Measurements from ENCODE around the gene TUSC2. TPM values are rescaled to one million over a fixed set of nuclear protein-coding genes. Genes with fewer than 3 reads are reported as not detected.

Gene TUSC2
- total RNA-seq, 2 donors from 2014 or later, result 12.9 to 31.6 TPM

GRCh38 chr3:50358355-50358910 lies 30.4 kb upstream of the TUSC2 start:
- intact Hi-C loops (cut with DNase I), result no loop called here
- TF ChIP-seq POLR2A (IDR thresholded peaks at IDR 0.05) (no peak), CTCF (IDR thresholded peaks at IDR 0.05) (no peak)
- DNase-seq, result no peak

GRCh38 chr3:50357481-50357880 lies 29.5 kb upstream of the TUSC2 start:
- H3K4me1 ChIP-seq, result peaks cover 36% of the 10 kb centered on the region
- H3K36me3 ChIP-seq (replicated peaks in 1 of 2; ENCODE audit: insufficient read depth in 1 of 2, low read depth in 2 of 2), result peaks cover 13 to 14% of the 10 kb centered on the region in 2 donors
- intact Hi-C loops (cut with DNase I), result no loop called here
- peak overlapping the region in 3 of 4 donors; percentile 4 to 88 (median 86) for H3K27ac ChIP-seq
- H3K4me3 ChIP-seq, result no peak overlapping the region
- WGBS, 2 donors, result 43 to 71% methylated on average over 1 of the region's 1 CpG
- no peak for TF ChIP-seq CTCF (IDR thresholded peaks at IDR 0.05)
- no peak for TF ChIP-seq POLR2A (IDR thresholded peaks at IDR 0.05)
- no peaks in the 10 kb centered on the region for H3K27me3 ChIP-seq
- H3K9me3 ChIP-seq, result no peaks in the 10 kb centered on the region
- ATAC-seq (no peak), DNase-seq (no peak)

More at GRCh38 chr3:50358355-50358910, 30.4 kb upstream of the TUSC2 start:
- no peak for ATAC-seq
- peaks cover 12 to 13% of the 10 kb centered on the region in 2 donors for H3K36me3 ChIP-seq (replicated peaks in 1 of 2; ENCODE audit: insufficient read depth in 1 of 2, low read depth in 2 of 2)
- whole genome bisulfite sequencing, 2 donors, result 23 to 28% methylated on average over 16 to 24 of the region's 24 CpGs
- no peaks in the 10 kb centered on the region for H3K9me3 ChIP-seq
- H3K4me3 ChIP-seq, result peak overlapping the region; percentile 49 to 59
- no peaks in the 10 kb centered on the region for H3K27me3 ChIP-seq
- H3K4me1 ChIP-seq, result peaks cover 36% of the 10 kb centered on the region
- peak overlapping the region; percentile 60 to 88 (median 83) for H3K27ac ChIP-seq

- peaks cover 40% of the 10 kb centered on the region for H3K4me1 ChIP-seq
- no peak overlapping the region for H3K4me3 ChIP-seq
- intact Hi-C loops (cut with DNase I), result no loop called here
- TF ChIP-seq POLR2A (IDR thresholded peaks at IDR 0.05), result no peak
- no peak for TF ChIP-seq CTCF (IDR thresholded peaks at IDR 0.05)
- no peaks in the 10 kb centered on the region for H3K27me3 ChIP-seq
- DNase-seq, result peak; percentile 44 to 68 (median 62)
- 30 to 37% methylated on average over 5 of the region's 5 CpGs for WGBS, 2 donors
- peak overlapping the region in 3 of 4 donors; percentile 4 to 44 (median 31) for H3K27ac ChIP-seq
- no peak for ATAC-seq
- no peaks in the 10 kb centered on the region for H3K9me3 ChIP-seq
- peaks cover 13 to 14% of the 10 kb centered on the region in 2 donors for H3K36me3 ChIP-seq (replicated peaks in 1 of 2; ENCODE audit: insufficient read depth in 1 of 2, low read depth in 2 of 2)
Observed at GRCh38 chr3:50356553-50356952, 28.5 kb upstream of the TUSC2 start.

GRCh38 chr3:50355829-50356552 lies 28.0 kb upstream of the TUSC2 start:
- H3K27me3 ChIP-seq, result no peaks in the 10 kb centered on the region
- peaks cover 45% of the 10 kb centered on the region for H3K4me1 ChIP-seq
- H3K27ac ChIP-seq, result peak overlapping the region in 3 of 4 donors; percentile 4 to 44 (median 31)
- DNase-seq, result peak in 3 of 4 donors; percentile 34 to 62 (median 45)
- ATAC-seq, result no peak
- TF ChIP-seq POLR2A (IDR thresholded peaks at IDR 0.05), result no peak
- no peak for TF ChIP-seq CTCF (IDR thresholded peaks at IDR 0.05)
- WGBS, 2 donors, result 56 to 58% methylated on average over 4 to 5 of the region's 5 CpGs
- no peak overlapping the region for H3K4me3 ChIP-seq
- intact Hi-C loops (cut with DNase I), result no loop called here
- H3K9me3 ChIP-seq, result no peaks in the 10 kb centered on the region
- H3K36me3 ChIP-seq (replicated peaks in 1 of 2; ENCODE audit: insufficient read depth in 1 of 2, low read depth in 2 of 2), result peaks cover 13 to 14% of the 10 kb centered on the region in 2 donors
